Measurements from ENCODE around the gene DUSP8.
A peak's percentile ranks its signal among the peaks of the same experiment; 100 is the strongest.
"Not testable (repeated sequence)": the region's sequence is repeated elsewhere in the genome, so short reads cannot be mapped to it uniquely, and the experiment has no call there.

DUSP8 gene

DNA sequence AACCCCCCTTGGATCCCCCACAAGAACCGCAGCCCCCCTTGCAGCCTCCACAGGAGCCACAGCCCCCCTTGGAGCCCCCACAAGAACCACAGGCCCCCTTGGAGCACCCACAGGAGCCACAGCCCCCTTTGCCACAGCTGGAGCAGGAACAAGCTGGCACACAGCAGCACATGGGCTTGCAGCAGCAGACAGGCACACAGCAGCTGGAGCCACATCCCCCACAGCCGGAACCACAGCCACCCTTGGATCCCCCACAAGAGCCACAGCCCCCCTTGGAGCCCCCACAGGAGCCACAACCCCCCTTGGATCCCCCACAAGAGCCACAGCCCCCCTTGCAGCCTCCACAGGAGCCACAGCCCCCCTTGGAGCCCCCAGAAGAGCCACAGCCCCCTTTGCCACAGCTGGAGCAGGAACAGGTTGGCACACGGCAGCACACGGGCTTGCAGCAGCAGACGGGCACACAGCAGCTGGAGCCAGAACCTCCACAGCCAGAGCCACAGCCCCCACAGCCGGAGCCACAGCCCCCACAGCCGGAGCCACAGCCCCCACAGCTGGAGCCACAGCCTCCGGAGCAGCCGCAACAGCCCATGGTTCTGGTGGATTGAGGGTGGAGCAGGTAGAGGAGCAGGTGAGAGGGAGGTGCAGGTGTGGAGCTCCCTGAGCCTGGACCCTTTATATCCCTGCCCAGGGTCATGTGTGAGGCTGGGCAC, 12.7 kb upstream of the DUSP8 start, which contains the start of gene KRTAP5-1:
Gene KRTAP5-1 (minus strand): TSS at position 623 of the 710 bp plus-strand sequence. CDS start 34 bp downstream, at position 589.
- not testable (repeated sequence) for DNase-seq

DNA sequence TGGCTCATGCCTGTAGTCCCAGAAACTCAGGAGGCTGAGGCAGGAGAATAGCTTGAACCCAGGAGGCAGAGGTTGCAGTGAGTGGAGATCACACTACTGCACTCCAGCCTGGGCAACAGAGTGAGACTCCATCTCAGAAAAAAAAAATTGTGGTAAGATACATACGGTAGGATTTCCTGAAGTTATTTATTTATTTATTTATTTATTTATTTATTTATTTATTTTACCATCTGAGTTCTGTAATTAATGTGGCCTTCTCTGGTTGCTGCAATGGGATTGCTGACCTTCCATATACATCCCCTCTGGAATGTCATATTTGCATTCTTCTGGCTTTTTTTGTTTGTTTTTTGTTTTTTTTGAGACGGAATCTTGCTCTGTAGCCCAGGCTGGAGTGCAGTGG, 10.8 kb upstream of the DUSP8 start:
- DNase-seq, result not testable (repeated sequence)

DNA sequence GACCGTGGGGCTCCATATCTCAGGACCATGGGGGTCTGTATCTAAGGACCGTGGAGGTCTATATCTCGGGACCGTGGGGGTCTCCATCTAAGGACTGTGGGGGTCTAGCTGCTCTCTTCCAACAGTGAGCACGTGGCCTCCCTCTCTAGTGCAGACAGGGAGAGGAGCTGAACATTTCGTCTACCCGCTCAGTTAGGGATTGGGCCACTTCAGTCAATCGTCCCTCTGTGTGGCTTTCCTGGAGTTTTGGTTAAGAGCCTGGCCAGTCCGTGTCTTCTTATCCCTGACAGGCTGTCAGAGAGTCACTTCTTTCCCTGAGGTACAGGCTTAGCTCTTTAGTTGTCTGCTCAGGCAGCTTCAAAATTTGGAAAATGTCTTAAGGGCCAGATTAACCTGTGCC, 9.9 kb upstream of the DUSP8 start:
- no peak for DNase-seq

DNA sequence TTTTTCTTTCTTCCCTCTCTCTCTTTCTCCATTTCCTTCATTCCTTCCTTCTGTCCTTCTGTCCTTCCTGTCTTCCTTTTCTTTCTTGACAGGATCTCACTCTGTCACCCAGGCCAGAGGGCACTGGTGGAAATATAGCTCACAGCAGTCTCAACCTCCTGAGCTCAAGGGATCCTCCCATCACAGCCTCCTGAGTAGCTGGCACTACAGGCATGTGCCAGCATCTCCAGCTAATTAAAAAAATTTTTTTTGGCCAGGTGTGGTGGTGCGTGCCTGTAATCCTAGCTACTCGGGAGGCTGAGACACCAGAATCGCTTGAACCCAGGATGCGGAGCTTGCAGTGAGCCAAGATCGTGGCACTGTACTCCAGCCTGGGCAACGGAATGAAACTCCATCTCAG, 4.8 kb upstream of the DUSP8 start:
- DNase-seq, result no peak

DNA sequence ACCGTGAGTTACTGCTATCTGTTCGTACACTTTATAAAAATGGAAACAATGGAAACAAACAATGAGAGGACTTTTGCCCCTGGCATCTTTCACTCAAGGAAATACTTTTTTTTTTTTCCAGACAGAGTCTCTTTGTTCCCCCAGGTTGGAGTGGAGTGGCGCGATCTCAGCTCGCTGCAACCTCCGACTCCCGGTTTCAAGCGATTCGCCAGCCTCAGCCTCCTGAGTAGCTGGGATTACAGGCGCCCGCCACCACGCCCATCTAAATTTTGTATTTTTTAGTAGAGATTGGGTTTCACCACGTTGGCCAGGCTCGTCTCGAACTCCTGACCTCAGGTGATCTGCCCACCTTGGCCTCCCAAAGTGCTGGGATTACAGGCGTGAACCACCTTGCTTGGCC, 3.7 kb upstream of the DUSP8 start:
- not testable (repeated sequence) for DNase-seq

DNA sequence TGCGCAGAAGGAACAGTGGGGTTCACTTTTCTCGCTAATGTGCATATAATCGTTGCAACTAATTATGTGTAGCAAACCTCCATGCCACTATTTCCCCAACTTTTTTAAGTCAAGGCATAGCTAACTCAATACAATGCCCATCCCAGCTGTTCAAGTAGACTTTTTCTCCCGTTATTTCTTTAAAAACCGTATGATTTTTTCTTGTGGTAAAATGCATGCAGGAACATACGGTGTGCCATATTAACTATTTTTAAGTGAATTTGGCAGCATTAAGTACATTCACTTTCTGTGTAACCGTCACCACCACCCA, 2.8 kb upstream of the DUSP8 start:
- DNase-seq, result no peak

DNA sequence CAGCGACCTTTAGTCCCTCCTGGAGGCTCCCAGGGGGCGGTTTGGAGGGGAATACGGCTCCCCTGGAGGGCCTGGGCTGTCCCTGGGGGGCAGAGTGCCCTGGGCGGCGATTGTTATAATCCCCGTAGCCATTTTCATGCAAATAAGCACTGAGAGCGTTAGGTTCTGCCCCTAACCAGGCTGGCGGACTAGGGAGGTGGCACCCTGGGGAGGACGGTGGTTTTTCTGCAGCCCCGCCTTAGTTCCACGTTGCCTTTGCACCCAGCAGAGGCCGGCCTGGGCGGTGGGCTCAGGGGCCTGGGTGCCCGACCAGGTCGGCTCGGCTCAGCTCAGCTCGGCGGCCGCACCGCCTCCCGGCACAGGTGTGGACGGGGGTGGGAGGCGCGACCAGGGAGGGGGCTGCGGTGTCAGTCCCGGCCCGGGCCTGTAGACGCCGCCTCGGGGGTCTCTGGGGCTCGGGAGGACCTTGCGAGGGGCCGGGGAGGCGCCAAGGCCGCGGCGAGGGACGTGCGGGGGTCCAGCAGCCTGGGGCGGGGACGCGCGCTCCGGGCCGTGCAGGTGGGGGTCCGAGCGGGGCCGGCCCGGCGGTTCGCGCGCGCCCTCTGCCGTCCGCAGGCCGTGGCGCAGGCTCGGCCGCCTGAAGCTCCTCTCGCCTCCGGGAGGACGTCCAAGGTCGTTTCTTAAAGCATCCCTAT, 2.3 kb upstream of the DUSP8 start:
- peak; percentile 86 for DNase-seq

DNA sequence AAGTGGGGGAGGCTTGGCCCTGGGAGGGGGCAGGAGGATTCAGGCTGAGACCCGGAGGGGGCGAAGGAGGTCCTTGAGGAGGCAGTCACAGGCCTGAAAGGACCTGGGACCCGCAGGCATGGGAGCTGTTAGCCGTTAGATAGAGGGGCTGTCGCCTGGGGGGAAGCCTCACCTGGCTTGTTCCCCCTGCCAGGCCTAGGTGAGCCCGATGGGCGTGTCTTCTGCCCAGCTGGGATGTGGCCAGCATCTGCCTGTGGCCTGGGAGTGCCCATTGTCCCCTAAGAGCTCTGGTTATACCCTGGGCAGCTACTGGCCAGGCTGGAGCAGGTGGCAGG, 1.8 kb upstream of the DUSP8 start:
- DNase-seq, result peak; percentile 69

DNA sequence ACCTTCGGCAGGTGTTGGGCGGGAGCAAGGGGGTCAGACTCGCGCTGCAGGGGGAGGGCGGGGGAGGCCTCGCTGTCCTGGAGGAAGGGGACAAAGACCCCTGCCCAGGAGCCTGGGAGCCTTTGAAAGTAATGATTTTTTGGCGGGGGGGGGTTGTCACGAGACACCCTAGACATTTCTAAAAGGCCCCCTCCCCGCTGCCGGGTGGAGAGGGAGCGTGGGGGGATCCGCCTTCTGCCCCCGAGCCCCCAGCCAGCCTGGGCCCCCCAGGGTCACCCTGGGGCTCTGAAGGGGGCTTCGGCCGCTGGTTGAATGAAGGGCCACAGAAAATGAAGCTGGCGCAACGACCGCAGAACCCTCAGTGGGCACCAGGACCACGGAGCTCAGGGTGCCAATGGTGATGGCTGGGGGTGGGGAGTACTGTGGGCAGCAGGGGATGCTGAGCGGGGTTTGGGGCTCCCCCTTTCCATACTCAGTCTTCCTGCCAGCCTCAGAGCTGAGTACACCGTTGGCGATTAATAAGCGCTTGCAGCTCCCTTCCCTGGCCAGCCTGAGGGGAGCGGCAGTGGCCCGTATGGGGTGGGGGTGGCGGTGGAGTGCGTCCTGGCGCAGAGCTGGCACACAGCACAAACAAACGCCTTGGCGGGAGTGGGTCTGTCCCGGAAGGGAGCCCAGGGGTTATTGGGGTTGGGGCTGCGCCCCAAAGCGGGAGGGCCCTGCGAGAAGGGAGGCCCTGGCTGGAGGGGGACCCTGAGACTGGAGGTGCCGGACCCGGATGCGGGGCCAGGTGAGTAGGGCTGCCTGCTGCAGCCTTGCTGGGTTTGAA, 1.2 kb upstream of the DUSP8 start:
- DNase-seq, result peak; percentile 35

DNA sequence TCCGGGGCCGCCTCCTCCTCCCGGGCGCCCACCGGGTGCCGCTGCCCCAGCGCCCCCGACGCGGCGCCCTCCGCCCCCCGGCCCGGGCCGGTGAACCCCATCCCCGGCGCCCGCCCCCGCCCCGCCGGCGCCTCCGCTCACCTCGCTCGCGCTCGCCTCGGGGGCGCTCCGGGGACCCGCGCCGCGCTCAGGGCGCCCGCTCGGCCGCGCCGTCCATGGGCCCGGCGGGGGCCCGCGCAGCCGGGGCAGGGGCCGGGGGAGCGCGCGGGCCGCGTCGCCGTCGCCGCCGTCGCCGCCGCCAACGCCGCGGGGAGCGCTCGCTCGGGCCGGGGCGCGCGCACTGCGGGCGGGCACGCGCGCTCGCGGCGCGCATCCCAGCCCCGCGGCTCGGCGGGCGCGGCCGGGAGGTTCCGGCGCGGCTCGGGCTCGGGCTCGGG, 293 bp downstream of the DUSP8 start:
- DNase-seq, result no peak

DNA sequence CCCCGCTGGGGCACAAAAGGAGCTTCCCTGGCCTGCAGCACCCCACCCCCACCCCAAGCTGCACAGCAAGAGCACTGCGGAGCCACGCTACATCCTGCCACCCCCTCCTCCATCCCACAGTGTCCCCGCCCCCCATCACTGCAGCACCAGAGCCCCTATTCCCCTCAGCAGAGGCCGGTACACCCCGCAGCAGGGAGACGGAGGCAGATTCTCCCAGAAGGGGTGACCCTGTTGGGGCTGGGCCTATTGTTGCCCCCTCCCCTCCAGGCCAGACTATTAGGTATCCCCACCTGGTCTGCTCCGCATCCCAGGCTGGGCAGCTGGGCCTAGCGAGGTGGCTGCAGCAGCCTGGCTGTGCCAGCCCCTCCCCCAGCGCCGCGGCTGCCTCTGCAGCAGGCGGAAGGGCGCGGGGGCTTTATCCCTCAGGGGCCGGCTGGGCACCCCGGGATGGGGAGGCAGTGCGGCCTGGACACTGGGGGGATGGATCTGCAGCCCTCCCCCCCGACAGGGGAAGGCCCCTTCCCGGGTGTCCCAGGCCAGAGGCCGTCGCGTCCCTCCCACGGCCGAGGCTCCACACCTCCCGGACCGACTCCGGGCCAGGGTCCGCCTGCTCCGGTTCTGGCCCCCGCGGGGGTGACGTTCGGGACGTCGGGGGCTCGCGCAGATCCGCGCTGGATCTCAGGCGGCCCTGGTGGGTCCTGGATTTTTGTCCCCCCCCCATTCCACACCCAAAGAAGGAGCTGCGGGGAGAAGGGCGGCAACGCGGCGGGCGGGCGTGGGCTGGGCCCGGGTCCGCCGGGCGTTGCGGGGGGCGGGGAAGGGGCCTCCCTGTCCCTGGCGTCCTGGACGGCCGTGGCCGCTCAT, 943 bp downstream of the DUSP8 start:
- DNase-seq, result no peak

DNA sequence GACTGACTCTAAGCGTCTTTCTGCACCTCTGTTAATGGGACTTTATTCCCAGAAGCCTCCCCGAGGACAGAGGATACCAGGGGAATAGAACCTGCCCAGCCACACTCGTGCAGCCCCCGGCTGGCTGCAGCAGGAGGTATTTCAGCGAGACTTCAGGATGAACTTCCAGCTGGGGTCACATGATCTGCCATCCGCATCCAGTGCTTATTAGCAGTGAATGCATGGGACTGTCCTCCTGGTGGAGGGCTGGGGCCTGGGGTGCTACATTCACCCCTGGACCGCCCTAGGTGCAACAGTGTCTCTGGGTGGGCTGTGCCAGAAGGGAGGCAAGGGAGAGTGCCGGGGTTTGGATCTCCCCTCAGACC, 1.6 kb downstream of the DUSP8 start:
- no peak for DNase-seq

DNA sequence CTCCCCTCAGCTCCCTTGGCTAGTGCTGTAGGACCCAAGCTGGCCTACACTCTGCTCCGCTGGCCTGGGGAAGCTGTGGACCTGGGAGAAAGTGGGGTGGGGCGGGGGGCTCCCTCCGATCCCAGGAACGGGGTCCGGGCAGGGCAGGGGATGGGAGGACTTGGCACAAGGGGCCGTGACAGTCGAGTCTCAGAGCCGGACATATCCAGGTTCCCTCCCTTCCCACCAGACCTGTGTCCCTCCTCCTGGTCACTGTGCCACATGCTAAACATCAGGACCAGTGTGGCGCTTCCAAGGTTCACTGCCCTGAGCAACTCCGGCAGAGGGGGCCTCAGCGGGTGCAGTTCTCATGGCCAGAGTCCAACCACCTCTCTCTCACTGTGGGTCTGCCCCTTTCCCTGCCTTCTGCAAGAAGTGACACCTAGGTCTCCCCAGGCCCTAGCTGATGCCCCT, 2.0 kb downstream of the DUSP8 start:
- DNase-seq, result no peak

DNA sequence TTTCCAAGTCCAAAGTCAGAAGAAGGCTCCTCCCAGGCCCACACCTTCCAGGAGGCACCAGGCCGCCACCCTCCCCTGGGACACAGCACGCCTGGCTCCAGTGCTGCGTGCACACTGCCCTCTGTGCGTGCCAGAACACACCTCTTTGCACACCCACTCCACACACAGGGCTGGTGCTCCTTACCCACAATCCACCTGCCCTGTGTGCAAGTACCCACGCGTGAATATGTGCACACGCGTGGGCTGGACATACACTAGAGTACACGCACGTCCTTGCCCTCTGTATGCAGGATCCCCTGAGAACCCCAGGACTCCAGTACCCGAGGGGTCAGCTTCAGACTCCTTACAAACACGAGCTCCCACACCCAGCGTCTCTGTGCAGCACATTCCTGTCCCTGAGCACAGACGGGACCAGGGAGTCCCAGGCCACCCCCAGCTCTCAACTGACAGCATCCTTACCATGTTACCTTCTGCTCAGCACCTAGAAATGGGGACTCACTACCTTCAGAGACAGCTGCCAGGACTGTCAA, 2.8 kb downstream of the DUSP8 start:
- DNase-seq, result no peak

DNA sequence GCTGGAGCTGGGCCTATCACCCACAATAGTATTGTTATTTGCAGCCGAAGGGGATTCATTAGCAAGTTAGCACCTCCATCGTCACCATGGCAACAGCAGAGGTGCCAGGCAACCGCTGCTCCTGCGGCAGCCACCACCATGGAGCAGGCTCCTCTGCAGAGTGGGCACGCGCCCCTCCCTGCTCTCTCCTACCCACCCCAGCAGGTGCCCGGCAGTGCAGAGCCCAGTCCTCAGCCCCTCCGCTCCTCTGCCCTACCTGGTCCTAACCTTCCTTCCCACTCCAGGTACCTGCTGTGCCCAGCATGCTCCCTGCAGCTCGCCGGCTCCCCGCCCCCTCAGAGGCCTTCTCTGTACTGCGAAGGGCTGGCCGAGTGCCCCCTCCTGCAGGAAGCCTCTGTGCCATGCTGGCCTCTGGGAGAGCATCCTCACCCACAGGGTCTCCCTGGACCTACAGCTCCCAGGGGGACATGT, 3.6 kb downstream of the DUSP8 start:
- peak; percentile 33 for DNase-seq

DNA sequence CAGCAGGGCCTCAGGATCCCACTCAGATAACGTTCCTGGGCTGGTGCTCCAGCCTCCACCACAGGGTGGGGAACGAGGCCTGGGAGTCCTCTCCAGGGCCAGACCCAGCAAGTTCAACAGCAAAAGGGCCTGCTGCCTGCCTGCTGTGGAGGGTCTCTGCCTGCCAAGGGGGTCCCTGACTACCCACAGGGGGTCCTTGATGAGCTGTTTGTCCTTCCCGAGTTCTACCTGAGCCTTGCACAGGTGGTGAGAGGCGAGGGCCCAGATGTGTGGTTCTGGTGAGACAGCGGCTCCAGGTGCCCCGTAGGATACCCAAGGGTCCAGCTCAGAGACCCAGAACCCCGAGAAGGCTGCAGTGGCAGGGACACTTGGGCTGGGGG, 4.4 kb downstream of the DUSP8 start:
- no peak for DNase-seq

DNA sequence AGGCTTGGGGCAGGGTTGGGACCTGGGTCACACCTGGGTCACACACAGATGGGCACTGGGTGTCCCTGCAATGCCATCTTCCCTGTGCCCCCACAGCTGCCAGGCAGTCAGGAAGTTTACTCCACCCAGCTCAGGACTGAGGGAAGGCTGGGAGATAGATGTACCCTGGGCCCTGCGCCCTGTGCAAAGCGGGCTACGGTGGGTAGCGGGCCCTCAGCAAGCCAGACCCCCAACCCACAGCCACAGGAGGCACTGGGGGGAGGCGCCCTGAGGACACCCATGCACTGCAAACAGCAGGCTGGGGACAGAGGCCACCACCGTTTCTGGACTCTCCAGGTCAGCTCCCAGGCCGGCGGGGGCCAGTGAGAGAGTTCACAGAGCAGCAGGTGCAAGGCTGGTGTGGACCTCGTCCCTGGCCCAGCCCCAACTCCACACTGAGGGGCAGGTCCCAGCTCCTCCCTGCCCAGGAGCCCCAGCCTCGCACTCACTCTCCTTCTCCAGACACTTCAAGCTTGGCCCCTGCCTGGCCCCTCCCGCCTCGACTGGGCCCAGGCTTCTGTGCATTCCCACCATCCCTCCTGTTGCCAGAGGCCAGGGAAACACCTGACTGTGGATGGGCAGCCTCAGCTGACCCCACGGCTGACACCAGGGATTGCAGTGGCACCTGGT, 4.9 kb downstream of the DUSP8 start:
- no peak for DNase-seq

DNA sequence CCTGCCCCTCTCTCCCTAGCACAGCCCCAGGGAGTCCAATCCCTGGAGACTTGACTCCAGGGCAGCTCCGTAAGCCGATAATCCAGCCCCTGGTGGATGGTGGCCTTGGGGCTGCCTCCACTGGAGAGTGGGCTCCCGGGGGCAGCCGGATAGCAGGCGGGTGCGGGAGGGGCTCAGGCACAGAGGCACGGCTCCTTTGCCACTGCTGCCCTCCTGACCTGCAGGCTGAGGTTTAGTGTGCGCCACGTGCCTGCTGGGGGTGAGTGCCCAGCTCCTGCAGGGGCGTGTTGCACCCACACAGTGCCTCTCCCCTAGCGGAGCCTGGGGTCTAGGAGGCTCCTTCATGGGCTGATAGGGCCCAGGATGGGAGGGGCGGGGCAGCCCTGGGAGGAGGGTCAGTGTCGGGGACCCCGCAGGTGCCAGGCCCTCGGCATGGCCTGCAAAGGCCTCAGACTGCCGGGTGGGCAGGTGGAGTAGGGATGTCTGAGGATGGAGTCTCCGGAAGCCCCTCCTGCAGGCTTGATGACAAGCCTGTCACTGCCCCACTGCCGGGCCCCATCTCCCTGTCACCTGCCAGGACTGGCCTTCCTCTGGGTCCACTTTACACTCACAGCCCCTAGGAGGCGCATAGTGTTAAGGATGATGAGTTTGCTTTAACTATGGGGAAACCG, 5.6 kb downstream of the DUSP8 start:
- DNase-seq, result peak; percentile 67

DNA sequence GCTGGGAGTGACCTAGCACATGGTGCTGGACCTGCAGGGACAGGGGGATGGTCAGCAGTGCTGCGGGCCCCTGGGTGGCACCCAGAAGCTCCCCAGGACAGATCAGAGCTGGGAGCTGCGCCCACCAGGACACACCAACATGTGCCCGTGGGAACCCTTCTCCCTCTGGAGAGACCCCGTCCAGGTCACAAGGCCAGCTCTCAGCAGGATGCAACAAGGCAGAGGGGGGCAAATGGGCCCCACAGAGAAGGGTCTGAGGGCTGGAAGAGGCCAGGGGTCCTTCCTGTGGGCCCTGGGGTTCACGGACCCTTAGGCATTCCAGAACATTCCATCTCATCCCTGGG, 6.2 kb downstream of the DUSP8 start:
- DNase-seq, result no peak

DNA sequence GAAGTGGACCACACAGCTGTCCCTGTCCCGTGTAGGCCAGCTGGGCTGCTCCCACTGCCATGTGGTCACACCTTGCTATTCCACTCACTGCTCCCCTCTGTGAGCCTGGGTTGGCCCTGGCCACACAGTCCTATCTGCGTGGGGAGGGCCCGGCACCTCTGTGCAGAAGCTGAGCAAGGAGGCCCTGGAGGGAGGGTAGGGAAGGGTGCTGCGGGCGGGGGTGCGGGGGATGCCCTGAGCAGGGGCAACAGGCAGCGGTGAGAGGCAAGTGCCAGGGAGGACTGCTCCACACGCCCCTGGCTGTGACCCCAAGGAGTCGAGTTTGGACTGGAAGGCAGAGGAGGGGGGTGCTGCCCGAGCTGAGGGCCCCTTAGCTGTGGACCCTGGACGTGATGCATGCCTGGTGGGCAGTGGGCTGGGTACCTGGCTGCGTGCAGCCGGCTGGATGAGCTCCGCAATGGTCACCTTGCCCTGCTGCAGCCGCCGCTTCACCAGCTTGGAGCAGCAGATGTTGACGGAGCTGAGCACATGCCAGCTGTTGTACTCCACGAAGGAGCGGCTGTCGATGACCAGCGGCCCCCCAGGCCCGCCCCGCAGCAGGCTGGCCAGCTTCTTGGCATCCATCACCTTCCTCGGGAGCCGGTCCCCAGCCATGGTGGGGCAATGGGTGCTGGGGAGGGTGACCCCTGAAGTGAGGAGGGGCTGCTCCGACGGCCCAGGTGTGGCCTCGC, 6.7 kb downstream of the DUSP8 start:
- peak; percentile 39 for DNase-seq
